GM21367 (cell line): Measurements from ENCODE around the gene AP2B1.
A peak's percentile ranks its signal among the peaks of the same experiment; 100 is the strongest.
"Not testable (repeated sequence)": the region's sequence is repeated elsewhere in the genome, so short reads cannot be mapped to it uniquely, and the experiment has no call there.

Source experiments
- ATAC-seq: cut with Tn5 transposase; IDR thresholded peaks from one replicate; pipeline ENCODE4 v1.9.1; 2021; ENCODE audit not compliant: unreplicated experiment

The AP2B1 gene

DNA sequence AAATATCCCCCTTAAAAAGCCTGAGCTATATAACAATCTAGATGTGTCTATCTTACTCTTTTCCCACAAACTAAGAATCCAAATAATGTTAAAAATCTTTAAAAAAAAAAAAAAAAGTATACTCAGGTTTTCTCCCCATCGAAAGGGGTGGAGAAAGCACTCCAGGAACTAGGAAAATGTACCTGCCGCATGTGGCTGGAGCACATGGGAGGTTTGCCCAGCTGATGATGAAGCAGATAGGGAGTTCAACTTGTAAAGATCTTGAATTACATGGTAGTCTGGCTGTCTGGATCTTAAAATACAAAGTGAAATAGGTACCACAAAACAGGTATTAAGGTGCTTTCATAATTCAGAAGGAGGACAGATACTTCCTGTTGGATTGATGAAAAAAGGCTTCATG lies 17.7 kb upstream of the AP2B1 start:
- ATAC-seq, result no peak

DNA sequence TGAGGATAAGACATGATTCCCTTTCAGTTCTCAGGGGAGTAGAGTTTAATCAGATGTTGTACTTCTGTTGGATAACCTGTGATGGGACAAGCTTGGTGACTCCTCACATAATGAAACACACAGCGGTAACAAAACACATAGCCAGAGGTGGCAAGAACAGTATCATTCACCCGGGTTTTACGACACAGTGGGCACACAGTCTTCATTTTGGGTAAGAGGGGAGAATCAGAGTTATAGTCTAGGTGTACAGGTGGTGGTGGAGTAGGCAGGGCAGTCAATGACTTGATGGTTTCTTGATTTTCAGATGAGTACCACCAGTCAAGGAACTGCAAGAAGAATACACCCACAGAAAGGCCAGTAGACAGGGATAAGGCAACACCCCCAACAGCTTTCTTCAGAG lies 11.4 kb upstream of the AP2B1 start:
- no peak for ATAC-seq

DNA sequence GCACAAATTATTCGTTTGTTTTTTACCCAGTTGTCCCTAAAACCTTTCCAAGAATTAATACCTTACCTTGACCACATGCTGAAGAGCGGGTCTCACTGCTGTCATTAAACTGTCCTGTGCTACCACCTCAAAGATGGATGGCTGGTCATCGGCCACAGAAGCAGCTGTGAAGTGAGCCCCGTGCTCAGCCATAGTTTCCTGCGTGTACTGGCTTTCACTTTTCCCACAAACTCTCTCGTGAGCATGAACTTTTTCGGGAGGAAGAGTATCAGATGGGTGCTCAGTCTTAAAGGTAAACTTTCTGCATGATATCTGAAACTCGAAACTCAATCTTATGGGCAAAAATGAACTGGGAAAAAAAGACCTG lies 9.3 kb upstream of the AP2B1 start:
- ATAC-seq, result no peak

DNA sequence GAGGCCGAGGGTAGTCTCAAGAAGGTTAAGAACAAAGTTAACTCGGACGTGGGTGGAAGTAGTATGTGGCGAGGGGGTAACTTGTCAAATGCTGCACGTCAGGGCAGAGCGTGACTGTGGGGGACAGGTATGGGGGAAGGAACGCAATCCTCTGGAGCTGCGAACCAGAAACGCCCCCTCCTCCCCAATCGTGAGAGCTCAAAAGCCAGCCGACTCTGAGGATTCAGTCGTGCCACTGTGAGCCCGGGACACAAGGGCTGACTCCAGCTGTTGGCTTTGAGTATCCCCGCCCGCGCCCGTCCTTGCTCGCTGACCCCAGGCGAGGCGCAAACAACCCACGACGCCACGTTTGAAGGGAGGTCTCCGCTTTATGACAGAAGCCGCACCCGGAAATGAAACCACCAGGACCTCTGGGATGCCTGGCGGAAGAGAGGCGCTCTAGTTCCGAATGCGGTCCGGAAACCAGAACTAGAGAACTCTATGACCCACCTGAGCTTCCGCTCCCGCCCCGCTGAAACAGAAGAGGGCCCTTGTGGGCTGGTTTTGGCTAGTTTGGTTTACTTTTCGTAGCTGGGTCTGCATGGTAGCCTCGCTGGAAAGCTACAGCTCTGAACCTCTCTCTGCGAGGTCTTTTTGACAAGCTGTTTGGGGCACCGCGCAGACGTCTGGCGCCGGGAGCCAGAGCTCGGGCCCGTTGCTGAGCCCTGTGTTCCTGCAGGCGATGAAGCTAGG lies 8.8 kb upstream of the AP2B1 start, which contains the start of gene PEX12:
TSS of gene PEX12 (minus strand) at position 375 of the 732 bp plus-strand sequence. CDS start 550 bp downstream, outside the sequence.
- peak; percentile 68 for ATAC-seq

DNA sequence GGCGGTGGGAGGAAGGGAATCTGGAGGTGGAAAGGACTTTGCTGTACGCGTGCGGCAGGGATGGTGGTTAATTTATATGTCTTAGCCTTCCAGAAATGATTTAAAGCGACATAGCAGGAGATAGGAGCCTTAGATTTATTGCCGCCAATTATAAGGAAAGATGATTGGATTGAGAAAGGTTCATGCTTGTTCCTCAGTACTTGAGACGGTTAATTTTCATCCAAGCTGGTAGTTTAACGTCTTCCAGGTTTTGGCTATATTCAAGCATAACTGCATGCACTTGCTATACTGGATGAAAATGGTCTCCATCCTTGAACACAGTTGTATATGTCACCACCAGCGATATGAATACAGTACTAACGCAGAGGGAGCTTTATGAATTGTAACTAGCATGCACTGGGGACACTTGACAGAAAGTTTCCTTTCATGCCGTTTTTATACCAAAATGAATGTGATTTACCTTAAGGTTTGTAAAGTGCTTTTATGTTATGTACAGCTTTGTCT lies 8.1 kb upstream of the AP2B1 start:
- no peak for ATAC-seq

DNA sequence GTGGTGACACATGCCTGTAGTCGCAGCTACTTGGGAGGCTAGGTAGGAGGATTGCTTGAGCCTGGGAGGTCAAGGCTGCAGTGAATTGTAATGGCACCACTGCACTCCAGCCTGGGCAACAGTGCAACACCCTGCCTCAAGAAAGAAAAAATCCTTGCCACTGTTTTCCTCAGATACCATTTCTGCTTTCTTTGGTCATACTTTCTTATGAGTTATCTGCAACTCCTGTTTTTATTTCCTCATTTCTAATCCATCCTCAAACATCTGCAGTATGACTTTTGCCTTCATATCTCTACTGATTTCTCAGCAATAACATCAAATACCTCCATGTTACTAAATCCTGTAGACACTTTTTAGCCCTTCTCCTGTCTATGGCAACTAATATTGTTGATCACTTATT lies 3.1 kb upstream of the AP2B1 start:
- ATAC-seq, result no peak

DNA sequence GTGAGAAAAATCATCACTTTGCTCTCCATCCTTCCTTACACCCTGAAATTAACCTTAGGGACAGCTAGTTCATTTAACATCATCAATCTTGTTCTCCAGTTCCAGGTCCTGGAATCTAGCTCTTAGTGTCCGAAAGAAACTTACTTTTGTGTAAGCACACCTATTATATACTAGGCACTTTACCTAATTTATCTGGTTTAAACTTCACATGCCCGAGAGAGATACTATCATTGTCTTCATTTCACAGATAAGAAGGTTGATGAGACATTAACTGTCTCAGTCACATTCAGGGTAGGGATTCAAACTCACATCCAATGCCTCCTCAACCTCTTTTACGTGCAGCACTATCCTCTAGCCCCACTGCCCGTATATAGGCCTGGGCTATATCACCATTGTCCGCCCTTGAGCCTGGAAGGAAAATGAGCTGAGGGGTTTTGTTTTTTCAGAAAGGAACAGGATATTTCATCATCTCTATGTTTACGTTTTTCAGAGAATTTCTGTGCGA lies 501 bp upstream of the AP2B1 start:
- ATAC-seq, result no peak

DNA sequence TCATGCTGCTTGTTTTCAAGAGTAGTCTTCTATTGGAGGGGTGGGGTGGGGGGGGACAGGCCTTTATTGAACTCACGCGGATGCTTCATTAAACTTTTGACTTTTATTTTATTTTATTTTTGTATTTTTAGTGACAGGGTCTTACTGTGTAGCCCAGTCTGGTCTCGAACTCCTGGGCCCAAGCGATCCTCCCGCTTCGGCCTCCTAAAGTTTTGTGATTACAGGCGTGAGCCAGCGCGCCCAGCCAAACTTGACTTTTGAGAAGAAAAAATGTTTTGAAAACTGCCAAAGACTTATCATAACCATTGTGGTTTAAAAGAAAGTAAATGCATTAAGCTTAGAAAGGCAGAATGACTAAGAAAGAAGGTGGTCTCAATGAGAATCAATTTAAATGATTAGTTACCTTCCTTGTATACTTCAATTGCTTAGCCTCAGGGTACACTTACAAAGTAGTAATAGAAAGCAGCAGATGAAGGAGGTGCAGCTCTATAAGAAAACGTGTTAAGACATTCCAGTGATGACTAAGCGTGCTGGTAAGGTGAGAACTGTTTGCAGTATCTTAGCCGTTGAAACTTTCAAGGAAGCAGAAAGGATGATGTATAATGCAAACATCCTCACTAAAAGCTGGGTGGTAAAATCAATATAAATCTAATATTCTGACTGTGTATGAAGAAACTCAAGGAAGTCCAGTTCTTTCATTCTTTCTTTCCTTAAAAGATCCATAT lies 1.2 kb downstream of the AP2B1 start:
- ATAC-seq, result no peak

DNA sequence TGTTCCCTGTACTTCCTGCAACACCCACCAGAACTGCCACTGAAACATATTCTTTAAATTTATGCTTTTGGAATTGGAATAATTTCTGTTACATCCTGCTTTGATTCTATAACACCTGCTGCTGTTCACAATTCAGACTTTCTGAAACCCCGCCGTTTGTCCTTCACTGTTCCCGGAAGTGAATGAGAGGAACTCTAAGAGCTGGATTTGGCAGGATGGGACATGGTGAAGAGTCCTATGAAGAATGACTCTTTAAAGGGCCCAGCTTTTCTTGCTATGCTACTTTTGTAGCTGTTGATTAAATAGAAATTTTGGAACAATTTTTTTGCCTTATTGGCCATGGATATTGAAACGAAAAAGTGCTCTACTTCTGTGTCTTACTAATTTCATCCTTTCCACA lies 8.9 kb downstream of the AP2B1 start:
- ATAC-seq, result no peak

DNA sequence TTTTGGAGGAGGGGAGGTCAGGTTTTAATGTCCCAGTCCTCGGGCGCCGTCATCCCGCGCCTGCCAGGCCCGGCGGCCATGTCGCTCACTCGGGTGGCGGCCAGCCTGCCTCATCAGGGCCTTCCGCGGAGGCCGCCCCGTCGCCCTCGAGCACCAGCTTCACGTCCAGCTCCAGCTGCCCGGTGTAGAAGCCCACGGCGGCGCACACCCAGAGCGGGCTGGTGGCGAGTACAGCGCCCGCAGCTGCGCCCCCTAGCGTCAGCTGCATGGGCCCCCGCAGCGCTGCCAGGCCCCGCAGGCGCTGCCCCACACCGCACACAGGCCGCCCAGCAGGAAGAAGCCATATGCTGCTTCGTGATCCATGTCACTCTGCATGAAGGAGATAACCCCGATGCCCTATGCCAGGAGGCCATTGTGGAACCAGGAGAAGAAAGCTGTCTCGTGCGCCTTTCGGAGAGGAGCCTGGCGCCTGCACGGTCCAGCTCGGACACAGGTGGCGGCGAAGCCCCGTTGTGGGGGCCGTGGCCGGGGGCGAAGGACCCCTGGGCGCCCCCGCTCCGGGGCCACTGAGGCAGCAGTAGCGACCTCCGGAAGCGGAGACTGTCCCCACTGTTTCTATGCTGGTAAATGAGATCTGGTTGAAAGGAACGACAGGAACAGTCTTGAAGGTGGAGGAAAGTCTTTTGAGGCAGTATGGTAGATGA lies 9.6 kb downstream of the AP2B1 start:
- no peak for ATAC-seq

DNA sequence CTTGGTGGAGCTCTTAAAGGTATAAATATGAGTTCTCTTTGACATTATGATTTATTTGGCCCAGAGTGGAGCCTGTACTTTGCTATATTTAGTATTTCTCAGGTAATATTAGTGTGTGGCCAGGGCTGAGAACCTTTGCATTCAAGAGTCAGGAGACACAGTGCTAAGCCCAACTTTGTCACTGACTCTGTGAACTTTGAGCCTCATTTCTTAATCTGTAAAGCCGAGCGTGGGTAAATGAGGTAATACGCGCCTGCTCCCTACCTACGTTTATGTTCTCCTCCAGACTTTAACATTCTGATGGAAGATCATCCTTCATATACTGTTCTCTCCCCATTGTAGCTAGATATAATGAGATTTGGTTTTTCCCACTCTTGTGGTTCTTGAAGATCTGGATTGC lies 10.5 kb downstream of the AP2B1 start:
- ATAC-seq, result no peak

DNA sequence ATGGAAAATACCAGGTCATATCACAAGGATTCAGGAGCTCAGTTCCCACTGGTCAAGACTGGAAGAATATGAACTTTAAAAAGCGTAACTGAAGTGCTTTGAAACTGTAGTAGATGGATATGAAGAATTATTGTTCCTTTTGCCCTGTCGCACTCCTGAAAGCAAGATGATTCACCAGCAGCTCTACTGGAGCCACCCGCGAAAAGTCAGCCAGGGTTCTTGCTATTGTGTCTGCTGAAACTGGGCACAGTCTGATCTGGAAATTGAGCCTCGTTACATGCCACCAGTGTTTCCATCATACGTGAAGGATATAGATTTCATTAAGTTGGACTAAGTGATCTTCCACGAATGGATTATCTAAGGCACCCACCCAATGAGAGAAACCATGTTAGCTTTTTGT lies 16.6 kb downstream of the AP2B1 start:
- no peak for ATAC-seq

DNA sequence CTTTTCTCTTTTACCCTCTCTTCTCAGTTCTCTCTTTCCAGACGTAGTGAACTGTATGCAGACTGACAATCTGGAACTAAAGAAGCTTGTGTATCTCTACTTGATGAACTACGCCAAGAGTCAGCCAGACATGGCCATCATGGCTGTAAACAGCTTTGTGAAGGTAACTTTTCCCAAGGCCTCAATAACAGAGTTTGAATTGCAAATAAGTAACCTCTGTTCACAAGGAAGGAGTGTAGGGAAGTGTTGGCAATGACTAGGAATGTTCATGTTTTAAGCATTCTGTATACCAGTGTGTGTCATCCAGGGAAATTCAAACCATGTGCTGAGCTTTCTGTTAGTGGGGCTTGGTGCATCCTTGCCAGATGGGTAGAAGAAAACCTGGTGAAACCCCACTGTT lies 18.6 kb downstream of the AP2B1 start:
- no peak for ATAC-seq

DNA sequence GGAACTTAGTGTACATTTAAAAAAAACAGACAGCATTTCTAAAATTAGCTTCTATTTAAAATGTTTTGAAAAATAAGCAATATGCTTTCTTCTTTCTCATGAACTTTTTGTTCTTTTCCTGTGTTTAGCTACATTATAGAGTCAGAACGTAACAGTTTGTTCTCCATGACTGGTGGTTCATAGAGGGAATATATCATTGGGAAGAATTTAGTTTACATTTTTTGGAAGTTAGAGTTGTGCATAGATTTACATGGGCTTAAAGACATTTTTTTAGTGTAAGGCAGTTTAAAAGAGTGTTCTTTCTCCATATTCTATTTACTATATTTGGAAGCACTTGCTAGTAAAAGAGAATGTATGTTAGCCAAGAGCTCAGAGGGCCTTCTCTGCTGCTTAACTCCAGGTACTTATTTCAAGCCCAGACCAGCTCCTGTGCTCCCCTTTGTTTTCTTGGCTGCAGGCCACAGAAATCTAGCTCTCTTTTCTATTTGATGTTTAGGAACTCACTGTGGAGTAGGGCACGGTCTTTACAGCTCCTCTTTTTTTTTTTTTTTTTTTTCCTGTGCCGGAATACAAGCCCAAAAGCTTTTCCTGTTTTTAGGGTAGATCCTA lies 20.2 kb downstream of the AP2B1 start:
- no peak for ATAC-seq

DNA sequence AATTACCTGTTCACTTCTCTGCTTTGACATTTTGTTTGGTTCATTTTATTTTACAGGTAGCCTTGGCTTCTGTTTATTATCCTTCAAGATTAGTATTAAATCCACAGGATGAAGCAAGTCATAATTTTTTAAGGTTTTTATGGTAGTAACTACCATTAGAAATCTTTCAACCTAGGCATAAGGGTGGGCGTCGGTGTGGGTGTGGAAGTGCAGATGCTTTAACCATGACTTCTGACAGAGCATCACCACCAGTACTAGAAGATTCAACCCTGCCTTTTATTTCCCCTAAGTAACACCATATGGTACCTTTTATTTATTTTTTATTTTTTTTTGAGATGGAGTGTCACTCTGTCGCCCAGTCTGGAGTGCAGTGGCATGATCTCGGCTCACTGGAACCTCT lies 22.7 kb downstream of the AP2B1 start:
- no peak for ATAC-seq

DNA sequence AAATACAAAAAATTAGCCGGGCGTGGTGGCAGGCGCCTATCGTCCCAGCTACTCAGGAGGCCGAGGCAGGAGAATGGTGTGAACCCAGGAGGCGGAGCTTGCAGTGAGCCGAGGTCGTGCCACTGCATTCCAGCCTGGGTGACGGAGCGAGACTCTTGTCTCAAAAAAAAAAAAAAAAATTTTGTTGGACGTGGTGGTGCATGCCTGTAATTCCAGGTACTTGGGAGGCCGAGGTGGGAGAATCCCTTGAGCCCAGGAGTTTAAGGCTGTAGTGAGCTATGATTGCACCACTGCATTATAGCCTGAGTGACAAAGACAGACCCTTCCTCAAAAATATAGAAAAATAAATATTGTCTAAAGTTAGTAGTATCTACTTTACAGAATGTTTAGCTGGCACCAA lies 23.6 kb downstream of the AP2B1 start:
- not testable (repeated sequence) for ATAC-seq

DNA sequence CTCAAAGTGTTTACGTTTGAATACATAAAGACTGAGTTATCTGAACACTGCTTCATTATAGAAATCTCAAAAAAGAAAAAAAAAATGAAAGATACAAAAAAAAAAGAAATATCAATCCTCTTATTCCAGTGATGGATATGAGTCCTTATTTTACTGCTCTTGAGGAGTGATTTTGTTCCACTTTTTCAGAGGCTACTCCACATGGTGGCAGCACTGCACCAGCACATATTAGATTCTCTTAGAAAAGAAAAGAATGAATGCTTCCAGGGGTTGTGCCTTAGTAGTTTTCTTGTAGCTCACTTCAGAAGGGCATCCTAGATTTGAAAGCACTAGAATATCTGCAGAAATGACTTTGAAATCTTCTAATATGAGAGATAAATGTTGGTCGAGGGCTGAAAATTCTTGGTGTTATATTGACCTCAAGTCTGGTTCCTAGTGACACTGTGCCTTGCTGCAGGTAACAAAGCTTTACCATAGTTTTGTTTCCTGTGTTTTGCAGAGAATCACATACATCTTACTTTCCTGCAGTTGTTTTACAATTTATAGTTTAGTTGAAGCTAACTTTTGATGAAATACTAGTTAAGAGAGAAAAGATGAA lies 25.9 kb downstream of the AP2B1 start:
- ATAC-seq, result no peak

DNA sequence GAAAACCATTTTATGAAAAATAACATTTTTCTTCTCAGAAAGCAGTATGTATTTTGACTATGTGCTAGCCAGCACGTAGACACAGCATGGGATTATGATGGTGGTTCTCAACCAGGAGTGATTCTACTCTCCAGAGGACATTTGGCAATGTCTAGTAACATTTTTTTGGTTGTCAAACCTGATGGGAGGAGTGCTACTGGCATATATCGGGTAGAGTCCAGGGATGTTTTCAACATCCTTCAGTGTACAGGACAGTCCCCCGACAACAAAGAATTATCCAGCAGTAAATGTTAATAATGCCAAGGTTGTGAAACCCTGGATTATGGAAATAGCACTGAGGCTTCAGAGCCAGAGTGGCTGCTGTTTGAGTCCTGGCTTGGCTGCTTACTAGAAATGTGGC lies 27.7 kb downstream of the AP2B1 start:
- ATAC-seq, result no peak

DNA sequence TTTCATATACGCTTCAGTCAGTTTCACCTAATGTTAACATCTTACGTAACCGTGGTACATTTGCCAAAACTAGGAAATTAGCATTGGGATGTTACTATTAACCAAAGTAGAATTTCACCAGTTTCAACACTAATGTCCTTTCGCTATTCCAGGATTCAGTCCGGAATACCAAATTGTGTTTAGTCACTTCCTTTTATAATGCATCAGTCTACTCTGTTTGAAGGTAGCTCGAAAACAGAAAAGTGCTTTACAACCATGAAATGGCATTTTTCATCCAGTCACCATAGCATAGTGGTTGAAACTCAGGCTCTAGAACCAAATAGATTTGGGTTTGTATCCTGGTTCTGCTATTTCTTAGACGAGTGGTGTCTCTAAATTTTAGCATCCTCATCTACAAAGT lies 29.4 kb downstream of the AP2B1 start:
- ATAC-seq, result no peak

DNA sequence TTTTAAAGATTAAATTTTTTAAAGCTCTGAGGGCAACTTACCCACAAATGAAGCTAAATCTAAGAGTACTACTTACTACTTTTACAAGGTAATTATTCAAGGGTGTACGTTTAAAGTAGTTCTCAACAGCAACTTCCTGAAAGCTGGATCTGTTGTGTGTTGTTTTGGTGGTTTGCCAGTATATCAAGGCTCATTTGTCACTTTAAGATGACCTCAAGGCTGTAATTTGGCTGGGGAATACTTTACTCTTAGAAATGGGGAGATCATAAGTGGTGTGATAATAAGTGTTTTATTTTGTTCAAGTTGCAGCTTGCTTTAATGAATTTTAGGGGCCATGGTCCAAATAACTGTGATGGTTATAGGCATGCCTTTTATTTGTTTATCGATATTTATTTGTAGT lies 30.4 kb downstream of the AP2B1 start:
- no peak for ATAC-seq

DNA sequence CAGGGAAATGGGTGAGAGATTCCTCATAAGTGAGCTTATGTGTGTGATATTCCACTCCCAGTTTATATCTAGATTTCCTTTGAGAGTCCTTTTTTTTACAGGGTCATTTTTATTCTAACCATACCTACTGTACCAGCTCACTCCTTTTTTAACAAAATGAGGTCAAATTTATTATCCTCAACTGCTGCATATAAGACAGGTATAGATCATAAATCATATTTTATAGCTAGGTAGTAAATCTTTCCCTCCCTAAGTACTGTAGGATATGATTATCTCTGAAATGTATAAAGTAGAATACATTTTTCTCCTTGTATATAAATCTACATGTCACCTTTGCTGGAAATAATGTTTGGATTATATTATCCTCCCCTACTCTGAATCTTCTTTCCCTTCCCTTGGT lies 31.5 kb downstream of the AP2B1 start:
- ATAC-seq, result no peak
